Keratinocyte (primary cell): ENCODE measurements around the gene NHLRC2. TPM values are rescaled to one million over a fixed set of nuclear protein-coding genes. Genes with fewer than 3 reads are reported as not detected.

Source experiments
- DNase-seq: peaks from one replicate; pipeline ENCODE4 v3.0.0-alpha.2; 2011; ENCODE audit warnings: low read depth, missing footprints, low spot score
- FAIRE-seq: peaks from 2 replicates; lab custom pipeline; 2011; peaks lifted over from hg19 to GRCh38; lab: Jason Lieb, UNC
- H2AFZ ChIP-seq: 2 replicates; pipeline ENCODE4 v1.6.0; 2012; ENCODE audit warnings: low read length, control low read depth, inconsistent platforms; ENCODE audit not compliant: control insufficient read depth
- H3K27ac ChIP-seq: 2 replicates; pipeline ENCODE4 v1.5.1; 2011; ENCODE audit warnings: low read length; ENCODE audit not compliant: control insufficient read depth, insufficient read depth
- H3K27me3 ChIP-seq: 3 replicates; pipeline ENCODE4 v1.6.0; 2011; ENCODE audit warnings: low read length; ENCODE audit not compliant: control insufficient read depth, insufficient read depth; ENCODE audit errors: extremely low read depth
- H3K36me3 ChIP-seq, 2 experiments: 2 replicates in 1 of 2; 3 replicates in 1 of 2; pipeline ENCODE4 v1.5.1; 2011; ENCODE audit warnings: low read length in 2 of 2, mild to moderate bottlenecking in 1 of 2; ENCODE audit not compliant: control insufficient read depth in 2 of 2, insufficient read depth in 2 of 2; ENCODE audit errors: extremely low read depth in 1 of 2
- H3K4me1 ChIP-seq: 3 replicates; pipeline ENCODE4 v1.5.1; 2011; ENCODE audit warnings: low read length; ENCODE audit not compliant: control insufficient read depth, insufficient read depth; ENCODE audit errors: extremely low read depth
- H3K4me2 ChIP-seq: 3 replicates; pipeline ENCODE4 v1.6.0; 2011; ENCODE audit warnings: low read depth, low read length; ENCODE audit not compliant: control insufficient read depth, insufficient read depth; ENCODE audit errors: extremely low read depth
- H3K4me3 ChIP-seq, 3 experiments: fragments of 200-600 bp in 1 of 3; sonication (generic) in 1 of 3; 2 replicates in 2 of 3; 3 replicates in 1 of 3; pipeline ENCODE4 v1.5.1; 2011 to 2016; ENCODE audit warnings: low read length in 3 of 3, mild to moderate bottlenecking in 3 of 3, control low read depth in 2 of 3, inconsistent platforms in 1 of 3, low read depth in 1 of 3, mixed read lengths in 1 of 3, mixed run types in 1 of 3, moderate library complexity in 1 of 3; ENCODE audit not compliant: control insufficient read depth in 2 of 3, insufficient read depth in 2 of 3; ENCODE audit errors: extremely low read depth in 1 of 3
- H3K79me2 ChIP-seq: 2 replicates; pipeline ENCODE4 v1.6.0; 2012; ENCODE audit warnings: low read length; ENCODE audit not compliant: control insufficient read depth, insufficient read depth
- H3K9ac ChIP-seq: 3 replicates; pipeline ENCODE4 v1.6.0; 2011; ENCODE audit warnings: low read length; ENCODE audit not compliant: control insufficient read depth, insufficient read depth; ENCODE audit errors: extremely low read depth
- H3K9me1 ChIP-seq: 3 replicates; pipeline ENCODE4 v1.6.0; 2011; ENCODE audit warnings: low read length; ENCODE audit not compliant: control insufficient read depth, insufficient read depth; ENCODE audit errors: extremely low read depth
- H3K9me3 ChIP-seq: 2 replicates; pipeline ENCODE4 v1.5.1; 2012; ENCODE audit warnings: low read depth, low read length; ENCODE audit not compliant: control insufficient read depth
- H4K20me1 ChIP-seq: 3 replicates; pipeline ENCODE4 v1.6.0; 2011; ENCODE audit warnings: low read length; ENCODE audit not compliant: control insufficient read depth, insufficient read depth; ENCODE audit errors: extremely low read depth
- EZH2 ChIP-seq: IDR thresholded peaks from one replicate; pipeline ENCODE4 v1.6.1; 2012; ENCODE audit warnings: inconsistent platforms, mild to moderate bottlenecking, low read length, moderate library complexity
- dilution Hi-C: fragments of 300-500 bp; cut with MboI; formaldehyde crosslinking; loops from one replicate; pipeline ENCODE4 v1.7.0; 2020; ENCODE audit warnings: low sequenced_read_pairs; ENCODE audit not compliant: extremely low pct_ligation_motif_present
- polyA plus RNA-seq, 5 experiments: library from polyadenylated mRNA; depleted of rRNA in 3 of 5; stranded (reverse) in 3 of 5; stranded (forward) in 1 of 5; unstranded in 1 of 5; fragments of >200 nt; gene quantifications; 1 replicate in 1 of 5; 2 replicates in 3 of 5; 3 replicates in 1 of 5; pipeline versions ENCODE4 v1.2.1 to v1.2.3, GENCODE V29; 2011 to 2012; ENCODE audit warnings: missing spikeins in 2 of 5, low read depth in 1 of 5, low replicate concordance in 1 of 5
- TF ChIP-seq, protein P1 (sequence below), 3 experiments: IDR thresholded peaks in 1 of 3; conservative IDR thresholded peaks in 1 of 3; optimal IDR thresholded peaks in 1 of 3; 2 replicates in 2 of 3; 3 replicates in 1 of 3; pipeline versions ENCODE3 to v1.5.1; 2011; ENCODE audit warnings: low read length in 3 of 3, mild to moderate bottlenecking in 3 of 3, moderate library complexity in 2 of 3, control low read depth in 1 of 3, inconsistent platforms in 1 of 3; ENCODE audit not compliant: insufficient read depth in 2 of 3; ENCODE audit errors: extremely low read depth in 1 of 3

Gene NHLRC2
- polyA plus RNA-seq, 1 donor (not counting 4 experiments of a cell fraction or from before 2014, with no cell fraction given) = 7.5 TPM

DNA sequence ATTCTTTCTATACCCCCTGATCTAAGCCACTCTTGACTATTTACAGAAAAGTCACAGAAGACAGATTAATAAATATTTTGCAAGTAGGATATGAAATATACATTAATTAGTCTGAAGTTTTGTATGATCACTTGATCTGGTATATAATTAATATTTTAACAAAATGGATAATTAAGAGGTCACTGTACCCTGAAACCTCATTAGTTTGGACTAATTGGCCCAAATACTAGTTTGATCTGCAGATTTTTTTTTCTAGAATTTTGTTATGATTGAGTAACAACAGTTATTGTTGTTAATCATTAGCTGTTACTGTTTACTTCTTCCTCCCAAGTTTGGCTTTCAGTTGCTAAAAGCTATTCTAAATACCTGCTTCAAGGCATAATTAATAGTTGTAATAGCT is 2.7 kb downstream of the NHLRC2 start:
- Histone ChIP-seq H3K79me2 (peaks cover 36% of the 10 kb centered on the region), H3K4me1 (peaks cover 37% of the 10 kb centered on the region), H3K27ac (no peak overlapping the region), H3K9ac (no peak overlapping the region), H3K27me3 (no peaks in the 10 kb centered on the region), H4K20me1 (no peaks in the 10 kb centered on the region), H3K36me3 (peaks cover 3 to 11% of the 10 kb centered on the region in 2 experiments), H2AFZ (no peak overlapping the region), H3K9me1 (no peaks in the 10 kb centered on the region), H3K4me2 (no peak overlapping the region), H3K4me3 (no peak overlapping the region), H3K9me3 (no peaks in the 10 kb centered on the region)
- no peak for TF ChIP-seq EZH2
- TF ChIP-seq, protein P1, sequence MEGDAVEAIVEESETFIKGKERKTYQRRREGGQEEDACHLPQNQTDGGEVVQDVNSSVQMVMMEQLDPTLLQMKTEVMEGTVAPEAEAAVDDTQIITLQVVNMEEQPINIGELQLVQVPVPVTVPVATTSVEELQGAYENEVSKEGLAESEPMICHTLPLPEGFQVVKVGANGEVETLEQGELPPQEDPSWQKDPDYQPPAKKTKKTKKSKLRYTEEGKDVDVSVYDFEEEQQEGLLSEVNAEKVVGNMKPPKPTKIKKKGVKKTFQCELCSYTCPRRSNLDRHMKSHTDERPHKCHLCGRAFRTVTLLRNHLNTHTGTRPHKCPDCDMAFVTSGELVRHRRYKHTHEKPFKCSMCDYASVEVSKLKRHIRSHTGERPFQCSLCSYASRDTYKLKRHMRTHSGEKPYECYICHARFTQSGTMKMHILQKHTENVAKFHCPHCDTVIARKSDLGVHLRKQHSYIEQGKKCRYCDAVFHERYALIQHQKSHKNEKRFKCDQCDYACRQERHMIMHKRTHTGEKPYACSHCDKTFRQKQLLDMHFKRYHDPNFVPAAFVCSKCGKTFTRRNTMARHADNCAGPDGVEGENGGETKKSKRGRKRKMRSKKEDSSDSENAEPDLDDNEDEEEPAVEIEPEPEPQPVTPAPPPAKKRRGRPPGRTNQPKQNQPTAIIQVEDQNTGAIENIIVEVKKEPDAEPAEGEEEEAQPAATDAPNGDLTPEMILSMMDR (optimal IDR thresholded peaks at IDR 0.05 in 1 of 3, IDR thresholded peaks at IDR 0.05 in 1 of 3, conservative IDR thresholded peaks at IDR 0.05 in 1 of 3; ENCODE audit: extremely low read depth in 1 of 3, insufficient read depth in 2 of 3, low read length in 3 of 3) = no peak
- DNase-seq (no peak), FAIRE-seq (no peak)
- dilution Hi-C loops = no loop called here

DNA sequence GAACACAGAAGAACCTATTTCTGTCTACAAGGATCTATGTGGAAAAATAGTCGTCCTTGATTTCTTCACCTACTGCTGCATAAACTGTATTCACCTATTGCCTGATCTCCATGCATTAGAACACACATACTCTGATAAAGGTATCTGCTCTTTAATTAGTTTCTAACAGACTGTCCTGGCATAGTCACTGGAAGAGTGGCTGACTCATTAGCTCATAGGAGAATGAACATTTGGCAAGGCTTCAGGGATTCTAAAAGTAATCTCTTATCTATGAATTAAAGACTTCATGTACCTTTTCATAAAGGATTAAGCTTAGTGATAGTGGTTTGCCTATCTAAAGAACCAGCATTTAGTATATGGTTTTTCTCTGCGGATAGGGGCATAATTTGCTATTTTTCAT is 4.1 kb downstream of the NHLRC2 start:
- FAIRE-seq = no peak
- no peak for DNase-seq

More for the DNA sequence above, 4.1 kb downstream of the NHLRC2 start:
- H3K36me3 ChIP-seq = peaks cover 3 to 5% of the 10 kb centered on the region in 2 experiments
- H3K9me1 ChIP-seq = no peaks in the 10 kb centered on the region
- no peaks in the 10 kb centered on the region for H3K9me3 ChIP-seq
- H3K9ac ChIP-seq = no peak overlapping the region
- TF ChIP-seq, protein P1 (optimal IDR thresholded peaks at IDR 0.05 in 1 of 3, IDR thresholded peaks at IDR 0.05 in 1 of 3, conservative IDR thresholded peaks at IDR 0.05 in 1 of 3; ENCODE audit: extremely low read depth in 1 of 3, insufficient read depth in 2 of 3, low read length in 3 of 3) = no peak
- TF ChIP-seq EZH2 = no peak
- H3K4me3 ChIP-seq = no peak overlapping the region
- H3K79me2 ChIP-seq = peaks cover 36% of the 10 kb centered on the region
- no peak overlapping the region for H3K27ac ChIP-seq
- no peaks in the 10 kb centered on the region for H4K20me1 ChIP-seq
- no peaks in the 10 kb centered on the region for H3K27me3 ChIP-seq
- H3K4me2 ChIP-seq = no peak overlapping the region
- no peak overlapping the region for H2AFZ ChIP-seq
- H3K4me1 ChIP-seq = peaks cover 29% of the 10 kb centered on the region
- dilution Hi-C loops = no loop called here
